Panc1 (cell line): ENCODE data around the gene KCNN3. TPM values are rescaled to one million over a fixed set of nuclear protein-coding genes. Genes with fewer than 3 reads are reported as not detected.

Experiments used
- ATAC-seq: fragments of 200-7000 bp; cut with Tn5 transposase; 2 replicates; pipeline ENCODE4 v1.9.1; 2020; ENCODE audit warnings: mild to moderate bottlenecking, moderate library complexity
- BruUV-seq: library from RNA; stranded (reverse); fragments of 400-500 nt; replicated peaks from 2 replicates; lab custom pipeline; 2021; lab: Mats Ljungman, UMichigan
- CTCF ChIA-PET: fragments of 300-600 bp; sonication (Branson Sonifier 250); formaldehyde crosslinking; loops from one replicate; lab custom pipeline; 2022; ENCODE audit warnings: antibody characterized with exemption; lab: Charles Lee
- POLR2A ChIA-PET: fragments of 300-600 bp; sonication (Branson Sonifier 250); formaldehyde crosslinking; loops from one replicate; lab custom pipeline; 2022; ENCODE audit warnings: antibody characterized with exemption; lab: Charles Lee
- DNase-seq: peaks from one replicate; pipeline ENCODE4 v3.0.0-alpha.2; 2010; ENCODE audit warnings: low read depth, low spot score
- H3K27ac ChIP-seq: 2 replicates; pipeline ENCODE4 v1.5.1; 2011; ENCODE audit warnings: mild to moderate bottlenecking, low read length, inconsistent platforms
- H3K27me3 ChIP-seq: fragments of 200-500 bp; sonication (Bioruptor generic); 2 replicates; pipeline ENCODE4 v1.6.0; 2014; ENCODE audit warnings: low read length, inconsistent platforms; ENCODE audit not compliant: control insufficient read depth, insufficient read depth
- H3K36me3 ChIP-seq: fragments of 200-500 bp; sonication (Bioruptor generic); 2 replicates; pipeline ENCODE4 v1.5.1; 2014; ENCODE audit warnings: inconsistent platforms, mild to moderate bottlenecking, low read length, moderate library complexity; ENCODE audit not compliant: control insufficient read depth, insufficient read depth
- H3K4me1 ChIP-seq: 2 replicates; pipeline ENCODE4 v1.5.1; 2011; ENCODE audit warnings: inconsistent platforms, mild to moderate bottlenecking, low read length, moderate library complexity; ENCODE audit not compliant: control insufficient read depth, insufficient read depth
- H3K4me3 ChIP-seq, 2 experiments: 2 replicates each; pipeline ENCODE4 v1.5.1; 2011 to 2012; ENCODE audit warnings: low read depth in 2 of 2, low read length in 2 of 2, mild to moderate bottlenecking in 2 of 2, inconsistent platforms in 1 of 2, moderate library complexity in 1 of 2
- H3K9me3 ChIP-seq: fragments of 200-500 bp; sonication (Bioruptor generic); 2 replicates; pipeline ENCODE4 v1.5.1; 2014; ENCODE audit warnings: low read depth, mild to moderate bottlenecking, inconsistent platforms, low read length, moderate library complexity; ENCODE audit not compliant: control insufficient read depth, insufficient read depth
- CTCF ChIP-seq: fragments of 450-650 bp; IDR thresholded peaks from 2 replicates; pipeline ENCODE4 v1.5.1; 2017; ENCODE audit warnings: mild to moderate bottlenecking
- POLR2AphosphoS5 ChIP-seq: IDR thresholded peaks from 2 replicates; pipeline ENCODE4 v1.6.1; 2012; ENCODE audit warnings: mild to moderate bottlenecking, low read depth, low read length, moderate library complexity
- REST ChIP-seq, 2 experiments: IDR thresholded peaks; 2 replicates each; pipeline ENCODE4 v1.6.1; 2011 to 2012; ENCODE audit warnings: low read depth in 2 of 2, control low read depth in 1 of 2, low read length in 1 of 2, mild to moderate bottlenecking in 1 of 2, moderate library complexity in 1 of 2; ENCODE audit not compliant: insufficient read depth in 1 of 2
- SIN3A ChIP-seq: IDR thresholded peaks from 2 replicates; pipeline ENCODE4 v1.6.1; 2012; ENCODE audit warnings: low read depth, mild to moderate bottlenecking, low read length, moderate library complexity, borderline replicate concordance; ENCODE audit not compliant: insufficient read depth
- TCF7L2 ChIP-seq: IDR thresholded peaks from 2 replicates; pipeline ENCODE4 v1.6.1; 2011; ENCODE audit warnings: mild to moderate bottlenecking, low read depth, low read length, inconsistent platforms
- in situ Hi-C: cut with HindIII; loops from 2 replicates; pipeline ENCODE4 v1.10.0; 2016; ENCODE audit warnings: low sequenced_read_pairs, low pct_unique_long_range_greater_than_20kb
- intact Hi-C: fragments of 100-400 bp; cut with micrococcal nuclease; formaldehyde crosslinking; loops from one replicate; pipeline ENCODE4 v1.10.0; 2022; ENCODE audit not compliant: unreplicated experiment
- total RNA-seq: library from RNA; stranded (reverse); gene quantifications from one replicate; pipeline ENCODE4 v1.2.1, GENCODE V29; 2021; ENCODE audit not compliant: unreplicated experiment

Gene KCNN3
- total RNA-seq, 1 experiment from 2014 or later, result 0.05 TPM

DNA sequence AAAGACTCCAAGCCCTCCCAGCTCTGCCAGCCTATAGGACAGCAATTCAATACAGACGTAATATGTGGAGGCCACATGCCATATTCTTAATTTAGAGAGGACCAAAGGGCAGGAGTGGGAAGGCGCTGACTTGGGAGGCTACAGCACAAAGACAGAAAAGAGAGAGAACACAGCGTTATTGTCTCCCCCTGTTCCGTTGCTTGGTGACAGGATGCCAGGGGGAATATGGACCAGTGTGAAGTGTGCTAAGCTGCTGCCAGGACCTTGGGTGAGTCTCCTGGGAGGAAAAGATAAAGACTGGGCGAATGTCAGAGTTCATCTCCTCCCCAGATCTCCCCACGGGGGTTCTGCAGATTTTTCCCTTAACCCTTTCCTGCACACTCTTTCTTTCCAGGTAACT lies 160.0 kb downstream of the KCNN3 start:
- ChIA-PET POLR2A (interaction anchor here (0.5 kb wide), 1 partner anchor 263 kb away, joined by 3 read pairs; no protein-coding TSS in a partner anchor), CTCF (no interaction called here)
- Histone ChIP-seq H3K9me3 (no peaks in the 10 kb centered on the region), H3K27me3 (peaks cover 7% of the 10 kb centered on the region), H3K27ac (no peak overlapping the region), H3K36me3 (no peaks in the 10 kb centered on the region), H3K4me1 (no peaks in the 10 kb centered on the region), H3K4me3 (no peak overlapping the region)
- BruUV-seq, result no TSS peak
- TF ChIP-seq POLR2AphosphoS5 (no peak), REST (IDR thresholded peaks at IDR 0.05; ENCODE audit: insufficient read depth in 1 of 2, low read depth in 2 of 2, low read length in 1 of 2) (no peak), SIN3A (no peak), TCF7L2 (no peak), CTCF (no peak)
- no peak for ATAC-seq
- no peak for DNase-seq
- in situ Hi-C loops, result no loop called here
- intact Hi-C loops, result no loop called here

DNA sequence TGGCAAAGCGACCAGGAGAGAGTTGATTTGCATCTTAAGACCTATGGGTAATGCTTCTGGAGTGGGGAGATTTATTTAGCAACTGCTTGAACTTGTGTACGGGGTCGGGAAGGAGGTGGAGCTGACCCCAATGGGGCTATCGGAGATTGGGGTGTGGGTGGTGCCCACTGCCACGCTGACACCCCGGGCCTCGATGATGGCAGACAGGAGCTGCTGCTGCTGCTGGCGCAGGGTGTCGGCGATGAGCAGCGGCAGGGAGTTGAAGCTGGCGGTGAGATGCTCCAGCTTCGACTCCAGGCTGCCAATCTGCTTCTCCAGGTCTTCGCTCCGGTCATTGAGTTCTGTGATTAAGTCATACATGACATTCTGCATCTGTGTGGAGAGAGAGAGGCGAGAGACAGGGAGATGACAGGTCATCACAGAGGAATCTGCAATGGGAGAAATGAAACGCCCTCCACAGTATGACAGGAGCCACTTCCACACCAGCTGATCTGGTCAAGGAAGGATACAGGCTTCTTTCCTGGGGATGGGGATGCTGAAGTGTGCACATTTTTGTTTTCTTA lies 162.1 kb downstream of the KCNN3 start:
- Histone ChIP-seq H3K4me3 (no peak overlapping the region), H3K27me3 (peaks cover 11% of the 10 kb centered on the region), H3K9me3 (no peaks in the 10 kb centered on the region), H3K4me1 (no peaks in the 10 kb centered on the region), H3K36me3 (no peaks in the 10 kb centered on the region), H3K27ac (no peak overlapping the region)
- in situ Hi-C loops, result no loop called here
- DNase-seq (no peak), ATAC-seq (no peak)
- no peak for TF ChIP-seq REST (IDR thresholded peaks at IDR 0.05; ENCODE audit: insufficient read depth in 1 of 2, low read depth in 2 of 2, low read length in 1 of 2)
- no peak for TF ChIP-seq CTCF
- no peak for TF ChIP-seq SIN3A
- TF ChIP-seq POLR2AphosphoS5, result no peak
- ChIA-PET CTCF (interaction anchor here (0.7 kb wide), 1 partner anchor 16 kb away, joined by 7 read pairs; no protein-coding TSS in a partner anchor), POLR2A (no interaction called here)
- BruUV-seq, result no TSS peak
- intact Hi-C loops, result no loop called here
